GM19395 (cell line): ENCODE results near the gene CDC25A.
A peak's percentile ranks its signal among the peaks of the same experiment; 100 is the strongest.

ENCODE experiments used
- ATAC-seq: cut with Tn5 transposase; IDR thresholded peaks from one replicate; pipeline ENCODE4 v1.9.1; 2021; ENCODE audit warnings: mild to moderate bottlenecking, moderate library complexity; ENCODE audit not compliant: unreplicated experiment

Gene CDC25A

DNA sequence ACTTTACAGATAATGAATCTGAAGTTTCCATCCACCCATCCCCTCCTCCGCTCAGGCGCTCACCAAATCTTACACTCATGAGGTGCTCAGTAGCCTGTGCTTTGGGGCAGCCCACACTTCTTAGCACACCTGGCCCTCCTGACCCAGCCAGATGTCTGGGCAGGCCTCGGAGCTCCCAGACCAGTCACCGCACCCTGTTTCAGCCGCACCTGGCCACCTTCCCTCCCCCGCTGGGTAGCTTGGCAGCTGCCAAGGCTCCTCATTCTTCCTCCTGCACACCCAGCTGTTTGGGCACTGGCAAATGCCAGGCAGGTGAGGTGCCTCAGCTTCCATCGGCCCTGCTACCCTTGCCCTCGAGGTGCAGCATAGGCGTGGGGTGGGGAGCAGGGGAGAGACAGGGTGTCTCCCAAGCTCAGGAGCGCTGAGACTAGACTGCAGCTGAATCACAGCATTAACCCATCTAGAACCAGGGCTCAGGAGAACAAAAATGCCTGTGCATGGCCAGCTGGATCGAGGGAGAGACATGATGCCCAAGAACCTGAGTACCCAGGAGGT lies 45.8 kb downstream of the CDC25A start:
- ATAC-seq = no peak

DNA sequence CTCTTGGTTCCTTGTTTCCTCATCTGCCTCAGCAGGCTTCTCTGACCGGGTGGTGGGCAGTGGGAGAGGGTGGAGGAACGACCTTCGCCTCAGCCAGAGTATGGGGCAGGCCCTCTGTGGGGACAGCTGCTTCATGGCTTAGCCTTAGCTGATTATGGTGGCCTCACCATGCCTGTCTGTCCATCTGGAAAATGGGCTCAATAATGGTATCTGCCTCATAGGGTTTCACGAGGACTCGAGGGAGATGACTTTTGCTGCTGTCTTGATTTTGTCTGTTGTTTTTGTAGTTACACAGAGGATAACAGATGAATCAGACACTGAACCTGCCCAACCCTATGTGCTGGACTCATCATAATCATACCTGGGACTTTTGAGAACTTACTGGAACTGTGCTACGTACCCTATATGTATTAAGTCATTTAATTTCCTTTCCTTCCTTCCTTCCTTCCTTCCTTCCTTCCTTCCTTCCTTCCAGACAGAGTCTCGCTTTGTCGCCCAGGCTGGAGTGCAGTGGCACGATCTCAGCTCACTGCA lies 46.5 kb downstream of the CDC25A start:
- ATAC-seq = no peak

DNA sequence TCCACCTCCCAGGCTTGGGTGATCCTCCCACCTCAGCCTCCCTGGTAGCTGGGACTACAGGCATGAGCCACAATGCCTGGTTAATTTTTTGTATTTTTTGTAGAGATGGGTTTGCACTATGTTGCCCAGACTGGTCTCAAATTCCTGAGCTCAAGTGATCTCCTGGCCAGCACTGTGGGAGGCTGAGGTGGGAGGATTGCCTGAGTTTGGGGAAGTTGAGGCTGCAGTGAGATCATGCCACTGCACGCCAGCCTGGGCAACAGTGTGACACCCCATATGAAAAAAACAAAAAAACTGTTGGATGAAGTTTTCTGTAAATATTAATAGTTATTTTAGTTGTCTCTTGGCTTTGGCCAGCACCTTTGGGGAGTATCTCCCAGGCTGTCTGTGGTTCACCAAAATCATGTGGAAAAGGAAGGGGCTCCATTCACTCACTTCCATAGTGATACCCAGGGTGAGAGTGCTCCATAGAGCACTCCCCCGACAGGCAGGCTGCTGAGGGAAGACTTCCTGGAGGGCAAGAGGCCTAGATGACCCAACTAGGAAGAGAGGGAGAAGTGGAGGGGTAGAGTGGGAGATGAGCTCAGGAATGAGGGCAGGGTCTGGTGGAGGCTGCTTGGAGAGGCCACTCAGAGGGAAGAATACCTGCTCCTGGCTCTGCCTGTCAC lies 47.1 kb downstream of the CDC25A start:
- ATAC-seq = no peak

DNA sequence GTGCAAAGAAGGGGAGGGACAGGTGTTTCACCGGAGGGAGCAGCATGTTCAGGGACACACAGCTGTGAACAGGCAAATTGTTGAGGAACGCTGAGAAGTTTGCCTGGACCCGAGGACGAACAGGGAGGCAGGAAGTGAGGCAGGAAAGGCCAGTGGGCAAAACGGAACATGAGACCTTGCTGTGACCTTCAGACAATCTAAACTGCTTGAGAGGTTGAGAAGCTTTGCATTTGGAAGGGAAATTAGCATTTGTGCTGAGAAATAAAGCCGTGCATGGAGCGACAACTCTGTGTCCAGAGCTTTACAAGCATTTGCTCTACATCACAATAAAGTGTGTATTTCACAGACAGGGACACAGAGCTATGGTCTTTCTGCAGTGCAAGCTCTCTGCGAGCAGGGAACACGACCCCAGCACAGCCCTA lies 47.9 kb downstream of the CDC25A start:
- ATAC-seq = no peak

DNA sequence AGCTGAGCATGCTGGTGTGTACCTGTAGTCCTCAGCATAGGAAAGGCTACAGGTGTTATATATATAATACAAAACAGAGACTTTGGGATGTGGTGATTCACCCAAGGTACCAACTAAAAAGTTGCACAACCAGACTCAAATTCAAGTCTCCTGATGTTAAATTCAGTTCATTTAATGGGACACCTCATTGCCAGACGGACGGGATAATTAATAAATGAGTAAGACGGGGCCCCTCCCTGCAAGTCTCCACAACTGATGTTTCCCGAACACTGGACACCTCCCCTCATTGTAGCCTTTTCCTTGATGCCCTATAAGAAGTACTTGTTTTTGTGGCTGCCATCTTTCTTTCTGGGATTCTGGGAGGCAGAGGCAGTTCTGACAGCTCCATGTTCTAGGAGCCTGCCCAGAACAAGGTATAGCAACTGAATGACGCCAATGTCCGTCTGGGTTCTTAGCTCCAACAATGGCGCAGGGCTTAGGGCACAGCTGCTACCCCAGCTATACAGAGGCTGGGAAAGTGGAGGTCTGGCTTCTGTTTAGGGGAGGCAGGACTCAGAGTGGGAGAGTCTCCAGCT lies 50.7 kb downstream of the CDC25A start:
- no peak for ATAC-seq

DNA sequence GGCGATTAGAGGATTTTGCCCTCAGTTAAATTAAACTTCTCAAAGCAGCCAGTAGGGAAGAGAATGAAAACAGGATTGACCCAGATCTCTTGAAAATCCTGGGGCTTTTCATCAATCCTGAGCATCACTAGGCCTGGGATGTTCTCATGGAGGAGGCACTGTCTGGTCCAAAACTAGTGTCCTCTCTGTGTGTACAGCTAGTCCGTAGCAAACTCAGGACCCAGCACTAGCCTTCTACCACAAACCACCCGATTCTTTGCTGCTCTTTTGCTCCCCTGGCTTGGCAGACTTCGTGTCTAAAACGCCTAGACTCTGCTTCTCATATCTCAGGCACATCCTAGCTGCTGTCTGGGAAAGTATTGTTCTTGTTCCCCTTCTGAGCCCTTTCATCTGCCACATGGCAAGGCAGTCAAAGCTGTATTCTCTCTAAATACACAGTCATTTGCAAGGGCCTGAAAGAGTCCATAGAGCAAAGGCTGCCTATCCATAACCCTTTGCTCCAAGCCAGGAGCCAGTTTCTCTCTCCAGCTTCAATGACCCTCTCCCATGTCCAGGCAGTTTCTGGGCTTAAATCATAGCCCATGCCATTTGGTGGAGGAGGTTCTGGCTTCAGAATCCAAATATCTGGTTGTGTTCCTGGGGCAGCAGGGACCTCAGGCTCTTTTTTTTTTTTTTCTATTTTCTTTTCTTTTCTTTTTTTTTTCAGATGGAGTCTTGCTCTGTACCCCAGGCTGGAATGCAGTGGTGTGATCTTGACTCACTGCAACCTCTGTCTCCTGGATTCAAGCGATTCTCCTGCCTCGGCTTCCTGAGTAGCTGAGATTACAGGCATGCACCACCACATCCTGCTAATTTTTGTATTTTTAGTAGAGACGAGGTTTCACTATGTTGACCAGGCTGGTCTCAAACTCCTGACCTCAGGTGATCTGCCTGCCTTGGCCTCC lies 52.4 kb downstream of the CDC25A start:
- no peak for ATAC-seq

DNA sequence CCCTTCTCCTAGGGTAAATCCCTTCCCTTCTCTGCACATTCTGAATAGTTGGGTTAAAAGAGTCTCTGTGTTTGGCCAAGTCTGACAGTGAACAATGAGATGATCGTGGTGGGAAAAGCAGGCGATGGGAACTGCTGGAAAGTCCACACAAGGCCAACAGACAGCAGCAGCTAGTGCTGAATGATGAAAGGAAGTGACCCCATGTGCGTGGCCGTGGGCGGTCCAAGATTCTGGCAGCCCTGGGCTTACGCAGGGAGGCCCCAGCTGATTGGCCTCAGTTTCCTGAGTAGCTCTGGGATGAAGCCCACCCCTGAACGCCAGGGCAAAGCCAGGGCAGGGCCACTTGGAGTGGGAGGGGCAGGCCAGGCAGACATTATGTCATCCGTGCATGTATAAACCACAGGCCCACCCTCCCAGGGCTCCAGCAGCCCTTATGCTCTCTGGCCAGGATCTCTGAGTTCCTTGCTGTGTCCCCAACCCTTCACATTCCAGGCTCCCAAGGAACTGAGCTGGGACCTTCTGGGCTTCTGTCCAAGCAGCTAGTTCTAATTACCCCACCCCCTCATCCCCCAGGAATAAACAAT lies 57.8 kb downstream of the CDC25A start:
- no peak for ATAC-seq

DNA sequence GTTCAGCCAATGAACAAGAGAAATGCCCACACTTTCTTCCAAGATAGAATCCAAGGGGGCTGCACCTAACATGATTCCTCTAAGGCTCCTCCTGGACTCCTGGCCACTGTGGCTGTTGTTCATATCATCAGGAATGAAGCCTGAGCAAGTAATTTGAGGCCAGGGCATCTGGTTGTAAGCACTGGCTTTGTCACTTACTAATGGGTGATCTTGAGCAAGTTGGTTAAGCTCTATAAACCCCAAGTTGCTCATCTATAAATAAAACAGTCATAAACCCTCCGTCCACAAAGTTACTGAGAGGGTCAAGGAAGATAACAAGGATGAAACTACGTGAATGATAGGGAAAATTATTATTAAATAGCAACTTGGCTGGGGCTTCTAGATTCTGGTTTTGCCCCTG lies 58.3 kb downstream of the CDC25A start:
- ATAC-seq = no peak

DNA sequence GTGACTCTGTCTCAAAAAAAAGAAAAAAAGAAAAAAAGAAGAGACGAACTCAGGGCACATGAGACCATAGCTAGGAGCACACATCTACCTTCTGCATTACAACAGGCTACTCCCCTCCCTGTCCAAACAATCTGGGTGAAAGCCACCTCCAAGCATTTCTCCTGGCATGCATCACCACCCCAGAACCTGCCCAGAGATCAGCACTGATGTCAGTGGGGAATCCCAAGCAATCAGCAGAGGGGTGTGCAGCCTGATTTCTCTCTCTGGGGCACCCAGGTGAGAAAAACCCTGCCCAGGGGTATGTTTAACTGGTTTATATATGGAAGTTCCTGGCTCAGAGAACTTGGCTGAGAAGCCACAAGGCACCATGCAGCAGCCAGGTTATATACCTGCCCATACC lies 59.4 kb downstream of the CDC25A start:
- no peak for ATAC-seq

DNA sequence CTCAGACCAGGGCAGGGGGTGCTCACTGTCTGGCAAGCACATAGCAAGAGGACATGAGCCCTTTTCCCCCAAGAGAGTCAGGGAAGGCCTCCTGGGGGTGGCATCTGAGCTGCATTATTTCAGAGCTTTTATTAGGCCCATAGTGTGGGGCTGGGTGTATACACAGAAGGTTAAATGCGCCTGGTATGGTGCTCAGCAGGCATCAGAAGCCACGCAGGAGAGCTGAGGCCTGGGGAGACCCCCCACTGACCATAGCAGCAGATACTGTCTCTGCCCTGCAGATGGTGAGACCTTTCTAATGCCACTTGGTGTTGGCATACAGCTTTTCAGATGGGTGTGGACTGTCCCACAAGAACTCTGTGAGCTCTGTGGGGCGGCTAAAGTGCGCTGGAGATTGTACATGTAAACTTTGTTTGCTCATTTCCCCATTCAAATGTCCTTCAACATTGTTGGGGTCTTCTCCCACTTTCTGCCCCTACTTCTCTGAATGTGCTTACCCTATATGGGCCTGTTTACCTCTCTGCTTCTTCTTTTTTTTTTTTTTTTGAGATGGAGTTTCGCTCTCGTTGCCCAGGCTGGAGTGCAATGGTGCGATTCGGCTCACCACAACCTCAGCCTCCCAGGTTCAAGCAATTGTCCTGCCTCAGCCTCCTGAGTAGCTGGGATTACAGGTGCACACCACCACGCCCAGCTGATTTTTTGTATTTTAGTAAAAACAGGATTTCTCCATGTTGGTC lies 62.2 kb downstream of the CDC25A start:
- ATAC-seq = no peak

DNA sequence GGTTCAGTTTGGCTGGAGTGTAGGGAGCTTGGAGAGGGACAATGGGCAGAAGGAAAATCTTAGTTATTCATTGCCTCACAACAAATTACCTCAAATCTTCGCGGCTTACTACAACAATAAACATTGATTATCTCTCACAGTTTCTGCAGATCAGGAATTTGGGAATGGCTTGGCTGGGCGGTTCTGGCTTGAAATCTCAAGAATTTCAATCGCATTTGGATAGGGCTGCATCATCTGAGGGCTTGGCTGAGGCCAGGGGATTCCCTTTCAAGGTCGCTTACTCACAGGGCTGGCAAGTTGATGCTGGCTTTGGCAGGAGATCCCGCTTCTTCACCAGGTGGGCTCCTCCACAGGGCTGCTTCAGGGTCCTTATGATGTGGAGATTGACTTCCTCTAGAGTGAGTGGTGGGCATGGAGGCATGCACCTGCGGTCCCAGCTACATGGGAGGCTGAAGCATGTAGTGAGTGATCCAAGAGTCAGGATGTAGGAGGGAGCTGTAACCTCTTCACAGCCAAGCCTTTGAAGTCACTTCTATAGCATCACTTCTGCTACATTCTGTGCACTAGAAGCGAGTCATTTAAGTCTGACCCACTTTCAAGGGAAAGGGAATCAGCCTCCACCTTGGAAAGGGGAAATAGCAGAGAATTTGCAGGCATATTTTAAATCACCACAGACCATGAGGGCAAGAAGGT lies 63.1 kb downstream of the CDC25A start:
- no peak for ATAC-seq

DNA sequence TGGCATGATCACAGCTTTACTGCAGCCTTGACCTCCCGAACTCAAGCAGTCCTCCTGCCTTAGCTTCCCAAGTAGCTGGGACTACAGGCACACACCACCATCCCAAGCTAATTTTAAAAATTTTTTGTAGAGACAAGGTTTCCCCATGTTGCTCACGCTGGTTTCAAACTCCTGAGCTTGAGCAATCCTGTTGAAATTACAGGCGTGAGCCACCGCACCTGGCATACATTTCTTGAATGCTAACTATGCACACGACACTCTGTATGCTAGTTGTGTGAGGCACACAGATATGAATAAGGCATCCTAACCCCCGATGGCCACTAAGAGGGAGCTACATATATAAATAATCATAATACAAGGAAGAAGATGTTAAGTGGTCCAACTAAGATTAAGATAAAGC lies 64.9 kb downstream of the CDC25A start:
- ATAC-seq = no peak

DNA sequence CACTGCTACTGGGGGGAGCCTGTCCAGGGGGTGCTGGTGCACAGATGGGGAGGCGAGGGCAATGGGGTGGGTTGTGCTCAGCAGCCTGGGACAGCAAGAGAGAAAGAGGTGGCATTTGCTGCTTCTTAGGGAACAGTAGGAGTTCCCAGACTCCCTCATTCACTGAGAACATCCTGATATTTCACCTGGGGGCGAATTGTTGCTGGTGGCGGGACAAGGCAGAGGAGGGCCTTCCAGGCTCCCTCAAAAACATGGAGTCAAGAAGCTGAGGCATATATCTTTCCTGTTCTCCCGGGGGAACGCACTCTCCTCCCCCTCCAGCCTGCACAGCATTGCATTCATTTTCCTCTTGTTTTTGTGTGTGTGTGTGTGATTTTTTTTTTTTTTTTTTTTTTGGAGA lies 65.7 kb downstream of the CDC25A start:
- ATAC-seq = no peak

DNA sequence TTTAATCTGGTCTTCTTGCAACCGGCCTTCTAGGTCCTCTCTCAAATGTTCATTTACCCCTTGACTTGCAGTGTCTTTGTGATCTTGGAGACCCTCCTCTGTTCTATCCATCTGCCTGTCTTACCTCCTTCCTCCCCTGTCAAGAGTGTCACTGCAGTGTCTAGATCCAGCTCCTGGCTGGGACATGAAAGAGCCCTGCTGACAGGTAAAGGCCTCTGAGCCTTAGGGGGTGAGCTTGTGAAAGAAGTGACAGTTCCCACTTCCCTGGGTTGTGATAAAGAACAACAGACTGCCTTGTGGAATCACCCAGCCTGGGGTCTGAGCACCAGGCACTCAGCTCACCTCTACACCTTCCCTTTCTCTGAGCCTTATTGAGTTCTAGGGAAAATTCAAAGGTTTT lies 68.0 kb downstream of the CDC25A start:
- no peak for ATAC-seq

DNA sequence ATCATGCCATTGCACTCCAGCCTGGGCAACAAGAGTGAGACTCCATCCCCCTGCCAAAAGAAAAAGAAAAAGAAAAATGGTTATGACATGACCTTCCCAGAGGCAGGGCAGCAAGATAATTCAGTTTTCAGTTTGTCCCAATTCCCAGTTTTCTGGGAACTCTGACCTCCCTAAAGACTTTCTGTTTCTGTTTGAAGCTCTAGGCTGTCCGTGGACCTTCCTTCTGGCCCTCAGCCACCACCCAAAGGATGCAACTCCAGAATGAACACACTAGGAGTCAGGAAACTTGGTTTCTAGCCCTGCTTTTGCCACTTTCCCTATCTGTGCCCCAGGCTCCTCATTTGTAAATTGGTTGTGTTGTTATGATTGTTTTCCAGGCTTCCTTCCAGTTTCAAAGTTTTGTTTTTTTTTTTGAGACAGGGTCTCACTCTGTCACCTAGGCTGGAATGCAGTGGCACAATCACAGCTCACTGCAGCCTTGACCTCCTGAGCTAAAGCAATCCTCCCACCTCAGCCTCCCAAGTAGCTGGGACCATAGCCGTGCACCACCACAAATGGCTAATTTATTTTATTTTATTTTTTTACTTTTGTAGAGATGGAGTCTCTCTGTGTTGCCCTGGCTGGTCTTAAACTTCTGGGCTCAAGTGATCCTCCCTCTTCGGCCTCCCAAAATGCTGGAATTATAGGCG lies 68.6 kb downstream of the CDC25A start:
- ATAC-seq = no peak

DNA sequence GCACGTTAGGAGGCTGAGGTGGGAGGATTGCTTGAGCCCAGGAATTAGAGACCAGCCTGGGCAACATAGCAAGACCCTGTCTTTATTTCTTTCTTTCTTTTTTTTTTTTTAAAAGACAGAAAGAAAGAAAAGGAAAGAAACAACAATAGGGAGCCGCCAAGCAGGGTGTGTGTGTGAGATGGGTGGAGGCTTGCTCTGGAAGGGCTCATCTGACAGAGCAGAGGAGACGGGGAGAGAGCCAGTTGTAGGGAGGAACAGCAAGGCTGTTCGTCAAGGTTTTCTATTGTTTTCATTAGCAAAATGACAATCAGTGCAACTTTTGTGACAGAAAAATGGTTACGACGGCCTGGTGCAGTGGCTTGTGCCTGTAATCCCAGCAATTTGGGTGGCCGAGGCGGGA lies 69.3 kb downstream of the CDC25A start:
- no peak for ATAC-seq

DNA sequence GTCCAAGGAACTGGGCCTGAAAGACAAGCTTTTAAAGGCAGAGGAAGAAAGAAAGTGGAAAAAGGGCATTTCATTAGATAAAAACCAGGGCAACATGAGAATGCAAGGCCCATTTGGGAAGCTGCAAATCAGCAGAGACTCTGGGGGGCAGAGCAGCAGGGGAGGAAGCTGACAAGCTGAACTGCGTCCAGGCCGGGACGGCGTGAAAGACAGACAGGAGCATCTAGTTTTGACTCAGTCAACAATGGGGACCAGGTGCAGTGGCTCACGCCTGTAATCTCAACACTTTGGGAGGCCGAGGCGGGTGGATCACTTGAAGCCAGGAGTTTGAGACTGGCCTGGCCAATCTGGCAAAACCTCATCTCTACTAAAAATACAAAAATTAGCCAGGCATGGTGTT lies 69.9 kb downstream of the CDC25A start:
- no peak for ATAC-seq

DNA sequence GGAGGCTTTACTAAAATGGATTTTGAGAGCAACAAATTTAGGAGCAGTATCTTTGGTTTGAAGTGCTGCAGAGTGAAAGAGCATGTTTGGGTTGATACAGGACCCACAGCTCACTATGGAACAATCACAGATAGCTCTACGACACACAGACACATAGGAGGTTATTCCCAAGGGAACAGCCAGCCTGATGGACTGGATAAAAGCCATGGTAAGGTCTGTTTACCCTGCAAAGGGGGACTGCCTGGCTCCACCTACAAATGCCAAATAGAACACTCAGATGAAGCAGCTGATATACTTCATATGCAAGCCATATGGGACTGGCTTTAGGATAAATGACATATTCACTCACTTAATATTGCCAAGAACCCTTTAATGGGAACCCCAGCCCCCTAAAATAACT lies 75.4 kb downstream of the CDC25A start:
- ATAC-seq = peak; percentile 11

DNA sequence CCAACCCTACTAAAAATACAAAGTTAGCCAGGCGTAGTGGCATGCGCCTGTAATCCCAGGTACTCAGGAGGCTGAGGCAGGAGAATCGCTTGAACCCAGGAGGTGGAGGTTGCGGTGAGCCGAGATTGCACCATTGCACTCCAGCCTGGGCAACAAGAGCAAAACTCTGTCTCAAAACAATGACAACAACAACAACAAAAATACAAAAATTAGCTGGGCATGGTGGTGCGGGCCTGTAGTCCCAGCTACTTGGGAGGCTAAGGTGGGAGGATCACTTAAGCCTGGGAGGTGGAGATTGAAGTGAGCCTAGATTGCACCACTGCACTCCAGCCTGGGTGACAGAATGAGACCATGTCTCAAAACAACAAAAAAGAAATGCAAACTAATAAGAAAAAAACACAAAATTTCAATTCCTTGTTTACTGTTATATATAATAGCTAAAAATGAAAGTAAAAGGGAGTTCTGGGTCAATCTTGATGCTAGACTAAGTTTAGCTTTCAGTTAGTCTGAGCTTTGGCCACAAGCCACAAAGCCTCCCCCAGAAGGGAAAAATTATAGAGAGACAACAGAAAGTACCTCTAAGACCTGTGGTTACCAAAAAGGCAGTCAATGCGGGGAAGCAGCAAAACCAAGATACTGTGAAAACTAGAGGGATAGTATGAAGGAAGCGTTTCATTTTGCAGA lies 76.0 kb downstream of the CDC25A start:
- peak; percentile 96 for ATAC-seq
